ENCODE data around the gene ATP8A2. TPM values are rescaled to one million over a fixed set of nuclear protein-coding genes. Genes with fewer than 3 reads are reported as not detected.
"Not testable (repeated sequence)": the region's sequence is repeated elsewhere in the genome, so short reads cannot be mapped to it uniquely, and the experiment has no call there.

Gene ATP8A2
- total and polyA plus RNA-seq, 12 donors = under 0.01 to 0.18 (median 0.10) TPM; not detected in 3

GRCh38 chr13:26060357-26060756, 688.6 kb downstream of the ATP8A2 start:
- no peak for TF ChIP-seq CTCF (IDR thresholded peaks at IDR 0.05)
- H3K4me3 ChIP-seq = no peak overlapping the region
- DNase-seq = no peak
- H3K27ac ChIP-seq = no peak overlapping the region
- H3K27me3 ChIP-seq = peaks cover 0 to 40% (median 15%) of the 10 kb centered on the region in 7 donors
- intact Hi-C loops (cut with DNase I) = loop anchor here in 5 of 10 donors (5.0 to 10.0 kb wide), 6 partner anchors 76 to 488 kb away; no protein-coding TSS in a partner anchor
- no peak for ATAC-seq
- H3K9me3 ChIP-seq = no peaks in the 10 kb centered on the region
- H3K36me3 ChIP-seq = no peaks in the 10 kb centered on the region
- H3K4me1 ChIP-seq = no peaks in the 10 kb centered on the region
- 80 to 86% methylated on average over 4 of the region's 4 CpGs for WGBS, 2 donors

- DNase-seq = no peak
- ATAC-seq = no peak
- Histone ChIP-seq H3K36me3 (no peaks in the 10 kb centered on the region), H3K27me3 (peaks cover 0 to 34% (median 15%) of the 10 kb centered on the region in 7 donors), H3K27ac (no peak overlapping the region), H3K9me3 (no peaks in the 10 kb centered on the region), H3K4me3 (no peak overlapping the region), H3K4me1 (no peaks in the 10 kb centered on the region)
- TF ChIP-seq CTCF (IDR thresholded peaks at IDR 0.05) = no peak
- 82 to 93% methylated on average over 5 of the region's 5 CpGs for WGBS, 2 donors
- intact Hi-C loops (cut with DNase I) = loop anchor here in 5 of 10 donors (5.0 to 10.0 kb wide), 6 partner anchors 76 to 489 kb away; no protein-coding TSS in a partner anchor
Observed at GRCh38 chr13:26061256-26061655, 689.5 kb downstream of the ATP8A2 start.

GRCh38 chr13:26061947-26062346, 690.2 kb downstream of the ATP8A2 start:
- peaks cover 0 to 27% (median 14%) of the 10 kb centered on the region in 7 donors for H3K27me3 ChIP-seq
- ATAC-seq (peak in 7 of 8 donors; percentile 35 to 82 (median 64)), DNase-seq (no peak)
- intact Hi-C loops (cut with DNase I) = loop anchor here in 7 of 10 donors (2.0 to 10.0 kb wide), 7 partner anchors 77 to 490 kb away; no protein-coding TSS in a partner anchor
- H3K9me3 ChIP-seq = no peaks in the 10 kb centered on the region
- H3K27ac ChIP-seq = no peak overlapping the region
- 80% methylated on average over 6 of the region's 6 CpGs for WGBS, 2 donors
- H3K4me1 ChIP-seq = no peaks in the 10 kb centered on the region
- no peak for TF ChIP-seq CTCF (IDR thresholded peaks at IDR 0.05)
- no peak overlapping the region for H3K4me3 ChIP-seq
- no peaks in the 10 kb centered on the region for H3K36me3 ChIP-seq

- no peaks in the 10 kb centered on the region for H3K36me3 ChIP-seq
- H3K4me3 ChIP-seq = no peak overlapping the region
- H3K4me1 ChIP-seq = no peaks in the 10 kb centered on the region
- no peak overlapping the region for H3K27ac ChIP-seq
- ATAC-seq = peak in 7 of 8 donors; percentile 69 to 93 (median 79)
- 52 to 59% methylated on average over 5 of the region's 5 CpGs for WGBS, 2 donors
- DNase-seq = peak in 1 of 2 donors; percentile 48
- intact Hi-C loops (cut with DNase I) = loop anchor here in 8 of 10 donors (1.0 to 10.0 kb wide), 8 partner anchors 78 to 491 kb away; no protein-coding TSS in a partner anchor
- H3K27me3 ChIP-seq = peaks cover 0 to 22% (median 13%) of the 10 kb centered on the region in 7 donors
- H3K9me3 ChIP-seq = no peaks in the 10 kb centered on the region
- peak; percentile 47 to 81 (median 74) for TF ChIP-seq CTCF (IDR thresholded peaks at IDR 0.05)
Observed at GRCh38 chr13:26062853-26063444, 691.2 kb downstream of the ATP8A2 start.

- DNase-seq, ATAC-seq, H3K9me3 ChIP-seq, H3K4me1 ChIP-seq, H3K4me3 ChIP-seq, H3K27ac ChIP-seq, H3K36me3 ChIP-seq: not testable (repeated sequence)
- peaks cover 0 to 22% (median 11%) of the 10 kb centered on the region in 7 donors for H3K27me3 ChIP-seq
- 72 to 74% methylated on average over 7 of the region's 7 CpGs for WGBS, 2 donors
- intact Hi-C loops (cut with DNase I) = loop anchor here in 5 of 10 donors (5.0 to 10.0 kb wide), 5 partner anchors 82 to 489 kb away; no protein-coding TSS in a partner anchor
Observed at GRCh38 chr13:26066492-26066891, 694.7 kb downstream of the ATP8A2 start.
